GM21619 (cell line): ENCODE results near the gene DUXA.

Experiments used
- ATAC-seq: cut with Tn5 transposase; IDR thresholded peaks from one replicate; pipeline ENCODE4 v1.9.1; 2021; ENCODE audit not compliant: unreplicated experiment

Gene DUXA

GRCh38 chr19:57106722-57107235, 60.5 kb downstream of the DUXA start:
- no peak for ATAC-seq

- ATAC-seq: no peak
These were observed 61.1 kb downstream of the DUXA start for GRCh38 chr19:57105976-57106721.
